ENCODE measurements around the gene NSD2. TPM values are rescaled to one million over a fixed set of nuclear protein-coding genes. Genes with fewer than 3 reads are reported as not detected.

The NSD2 gene
- total and polyA plus RNA-seq, 4 donors = 5.1 to 71.5 (median 11.6) TPM

- 89% methylated on average over 5 of the region's 5 CpGs for WGBS
- no peak for DNase-seq (ENCODE audit: low spot score)
- Histone ChIP-seq H3K4me1 (ENCODE audit: control insufficient read depth in 4 of 4, insufficient read depth in 4 of 4, low read length in 3 of 4) (peaks cover 6 to 26% (median 15%) of the 10 kb centered on the region in 4 donors), H3K4me3 (ENCODE audit: low read depth in 1 of 3, low read length in 3 of 3) (no peak overlapping the region), H3K27ac (ENCODE audit: low read depth in 1 of 2, low read length in 2 of 2) (no peak overlapping the region), H3K36me3 (ENCODE audit: control insufficient read depth in 4 of 4, insufficient read depth in 3 of 4, low read depth in 1 of 4, low read length in 3 of 4) (no peaks in the 10 kb centered on the region), H3K9ac (ENCODE audit: low read depth in 1 of 2, low read length in 2 of 2) (no peak overlapping the region), H3K27me3 (ENCODE audit: control insufficient read depth in 4 of 4, insufficient read depth in 4 of 4, low read length in 3 of 4) (no peaks in the 10 kb centered on the region), H3K9me3 (ENCODE audit: control insufficient read depth in 4 of 4, low read length in 3 of 4) (no peaks in the 10 kb centered on the region)
- TF ChIP-seq ATF3 (IDR thresholded peaks at IDR 0.05) = no peak
- no peak for TF ChIP-seq CTCF (IDR thresholded peaks at IDR 0.05; ENCODE audit: low read depth, low read length, missing input control)
Measured at GRCh38 chr4:1857931-1858330, 13.3 kb upstream of the NSD2 start.

DNA sequence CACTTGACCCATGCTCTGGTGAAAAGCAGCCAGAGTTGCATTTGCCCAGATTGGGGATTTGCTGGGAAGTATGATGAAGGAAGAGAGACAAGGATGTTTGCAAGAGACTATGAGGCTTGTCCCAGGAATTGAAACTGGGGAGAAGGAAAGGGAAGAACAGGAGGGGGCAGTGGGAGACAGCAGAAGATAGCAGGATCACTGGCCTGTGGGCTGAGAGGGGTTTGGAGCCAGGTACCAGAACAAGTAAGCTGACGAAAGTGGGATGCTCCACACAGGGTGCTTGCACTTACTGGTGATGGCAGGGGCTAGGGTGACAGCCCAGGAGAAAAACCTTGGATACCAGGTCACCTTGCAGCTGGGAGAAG lies 11.8 kb upstream of the NSD2 start:
- Histone ChIP-seq H3K4me3 (ENCODE audit: low read depth in 1 of 3, low read length in 3 of 3) (no peak overlapping the region), H3K4me1 (ENCODE audit: control insufficient read depth in 4 of 4, insufficient read depth in 4 of 4, low read length in 3 of 4) (peaks cover 7 to 26% (median 16%) of the 10 kb centered on the region in 4 donors), H3K27ac (ENCODE audit: low read depth in 1 of 2, low read length in 2 of 2) (no peak overlapping the region), H3K9me3 (ENCODE audit: control insufficient read depth in 4 of 4, low read length in 3 of 4) (no peaks in the 10 kb centered on the region), H3K27me3 (ENCODE audit: control insufficient read depth in 4 of 4, insufficient read depth in 4 of 4, low read length in 3 of 4) (no peaks in the 10 kb centered on the region), H3K9ac (ENCODE audit: low read depth in 1 of 2, low read length in 2 of 2) (no peak overlapping the region), H3K36me3 (ENCODE audit: control insufficient read depth in 4 of 4, insufficient read depth in 3 of 4, low read depth in 1 of 4, low read length in 3 of 4) (no peaks in the 10 kb centered on the region)
- no peak for DNase-seq (ENCODE audit: low spot score)
- TF ChIP-seq EGR1 (IDR thresholded peaks at IDR 0.05; ENCODE audit: low read depth in 2 of 2) (no peak), ZBTB33 (IDR thresholded peaks at IDR 0.05) (no peak), RAD21 (IDR thresholded peaks at IDR 0.05) (peak; percentile 7 to 22), HNF4G (IDR thresholded peaks at IDR 0.05) (no peak), HNF4A (conservative IDR thresholded peaks at IDR 0.05) (no peak), SP1 (IDR thresholded peaks at IDR 0.05) (no peak)
- TF ChIP-seq, protein P1, sequence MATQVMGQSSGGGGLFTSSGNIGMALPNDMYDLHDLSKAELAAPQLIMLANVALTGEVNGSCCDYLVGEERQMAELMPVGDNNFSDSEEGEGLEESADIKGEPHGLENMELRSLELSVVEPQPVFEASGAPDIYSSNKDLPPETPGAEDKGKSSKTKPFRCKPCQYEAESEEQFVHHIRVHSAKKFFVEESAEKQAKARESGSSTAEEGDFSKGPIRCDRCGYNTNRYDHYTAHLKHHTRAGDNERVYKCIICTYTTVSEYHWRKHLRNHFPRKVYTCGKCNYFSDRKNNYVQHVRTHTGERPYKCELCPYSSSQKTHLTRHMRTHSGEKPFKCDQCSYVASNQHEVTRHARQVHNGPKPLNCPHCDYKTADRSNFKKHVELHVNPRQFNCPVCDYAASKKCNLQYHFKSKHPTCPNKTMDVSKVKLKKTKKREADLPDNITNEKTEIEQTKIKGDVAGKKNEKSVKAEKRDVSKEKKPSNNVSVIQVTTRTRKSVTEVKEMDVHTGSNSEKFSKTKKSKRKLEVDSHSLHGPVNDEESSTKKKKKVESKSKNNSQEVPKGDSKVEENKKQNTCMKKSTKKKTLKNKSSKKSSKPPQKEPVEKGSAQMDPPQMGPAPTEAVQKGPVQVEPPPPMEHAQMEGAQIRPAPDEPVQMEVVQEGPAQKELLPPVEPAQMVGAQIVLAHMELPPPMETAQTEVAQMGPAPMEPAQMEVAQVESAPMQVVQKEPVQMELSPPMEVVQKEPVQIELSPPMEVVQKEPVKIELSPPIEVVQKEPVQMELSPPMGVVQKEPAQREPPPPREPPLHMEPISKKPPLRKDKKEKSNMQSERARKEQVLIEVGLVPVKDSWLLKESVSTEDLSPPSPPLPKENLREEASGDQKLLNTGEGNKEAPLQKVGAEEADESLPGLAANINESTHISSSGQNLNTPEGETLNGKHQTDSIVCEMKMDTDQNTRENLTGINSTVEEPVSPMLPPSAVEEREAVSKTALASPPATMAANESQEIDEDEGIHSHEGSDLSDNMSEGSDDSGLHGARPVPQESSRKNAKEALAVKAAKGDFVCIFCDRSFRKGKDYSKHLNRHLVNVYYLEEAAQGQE (IDR thresholded peaks at IDR 0.05) = no peak
- 95% methylated on average over 1 of the region's 1 CpG for WGBS

Data from liver (tissue), 9 donors.